Urothelium cell line (cell line): Measurements from ENCODE around the gene DZANK1.
A peak's percentile ranks its signal among the peaks of the same experiment; 100 is the strongest.
"Not testable (repeated sequence)": the region's sequence is repeated elsewhere in the genome, so short reads cannot be mapped to it uniquely, and the experiment has no call there.

Experiments
- DNase-seq: peaks from one replicate; pipeline ENCODE4 v3.0.0; 2011; ENCODE audit warnings: low spot score, mixed read lengths
- FAIRE-seq: peaks from 2 replicates; lab custom pipeline; 2011; peaks lifted over from hg19 to GRCh38; lab: Jason Lieb, UNC

Gene DZANK1

GRCh38 chr20:18440403-18440802 is 26.4 kb downstream of the DZANK1 start:
- FAIRE-seq (no peak), DNase-seq (no peak)

DNA sequence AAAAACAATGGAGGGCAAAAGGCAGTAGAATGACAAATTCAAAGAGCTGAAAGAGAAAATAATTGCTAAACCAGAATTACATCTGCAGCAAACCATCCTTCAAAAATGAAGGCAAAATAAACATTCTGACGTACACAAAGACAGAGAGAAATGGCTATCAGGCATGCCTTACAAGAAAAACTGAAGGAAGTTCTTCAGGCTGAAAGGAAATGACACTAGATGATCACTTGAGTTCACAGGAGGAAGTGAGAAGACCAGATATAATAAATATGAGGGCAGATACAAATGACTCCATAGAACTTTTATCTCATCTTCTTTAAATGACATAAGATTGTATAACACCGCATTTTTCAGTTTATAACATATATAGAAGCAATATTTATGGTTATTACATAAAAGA is 30.0 kb downstream of the DZANK1 start:
- no peak for FAIRE-seq
- no peak for DNase-seq

GRCh38 chr20:18431206-18431605 is 35.6 kb downstream of the DZANK1 start:
- DNase-seq = no peak

GRCh38 chr20:18430172-18430826 is 36.5 kb downstream of the DZANK1 start:
- DNase-seq = no peak
- no peak for FAIRE-seq

More at GRCh38 chr20:18431206-18431605, 35.6 kb downstream of the DZANK1 start:
- no peak for FAIRE-seq

- DNase-seq (no peak), FAIRE-seq (no peak)
Measured at GRCh38 chr20:18428490-18429173, 38.2 kb downstream of the DZANK1 start.

DNA sequence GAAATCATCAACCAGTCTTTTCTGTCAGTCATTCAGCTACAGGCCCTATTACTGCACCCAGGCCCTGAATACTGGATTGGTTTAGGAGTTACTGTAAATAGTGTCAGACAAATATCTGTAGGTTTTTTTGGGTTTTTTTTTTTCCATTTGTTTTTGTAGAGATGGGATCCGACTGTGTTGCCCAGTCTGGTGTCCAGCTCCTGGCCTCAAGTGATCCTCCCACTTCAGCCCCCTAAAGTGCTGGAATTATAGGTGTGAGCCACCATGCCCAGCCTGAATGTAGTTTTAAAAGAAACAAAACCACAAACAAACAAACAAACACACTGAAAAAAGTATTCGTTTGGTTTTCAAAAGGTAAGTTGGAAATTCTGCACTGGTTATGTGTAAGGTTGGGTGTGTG is 39.6 kb downstream of the DZANK1 start:
- DNase-seq = no peak
- FAIRE-seq = no peak

DNA sequence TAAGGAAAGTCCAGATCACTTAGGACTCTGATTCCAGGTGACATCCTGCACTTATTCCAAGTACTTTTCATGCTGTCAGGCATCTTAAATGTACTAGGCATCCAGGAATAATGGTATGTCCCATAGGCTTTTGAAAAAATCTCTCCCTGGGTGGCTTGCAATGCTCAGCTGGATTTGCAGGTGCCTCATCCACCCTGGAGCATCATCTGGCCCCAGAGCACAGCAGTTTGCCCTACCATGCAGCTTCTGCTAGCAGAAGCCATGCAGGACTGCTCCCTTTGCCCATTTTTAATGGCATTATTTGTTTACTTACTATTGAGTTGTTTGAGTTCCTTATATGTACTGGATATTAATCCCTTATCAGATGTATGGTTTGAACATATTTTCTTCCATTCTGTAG is 45.2 kb downstream of the DZANK1 start:
- DNase-seq (no peak), FAIRE-seq (no peak)

DNA sequence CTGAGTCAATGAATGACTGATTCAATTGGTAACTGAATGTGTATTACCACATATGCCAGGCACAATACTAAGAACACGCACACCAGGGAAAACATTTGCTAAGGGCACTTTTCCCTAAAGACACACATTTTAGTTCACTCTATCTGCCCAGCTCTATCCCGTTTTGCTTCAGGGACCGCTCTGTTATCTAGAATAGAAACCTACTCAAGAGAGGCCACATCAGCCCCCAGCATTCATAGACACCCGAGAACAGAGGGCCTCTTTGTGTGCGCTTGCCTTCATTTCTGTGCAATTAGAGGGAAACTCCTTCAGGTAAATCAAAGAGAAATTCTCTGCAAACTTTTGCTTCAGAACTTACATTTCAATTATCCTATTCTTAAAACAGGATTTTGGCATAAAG is 50.3 kb downstream of the DZANK1 start:
- no peak for FAIRE-seq
- no peak for DNase-seq

- DNase-seq (no peak), FAIRE-seq (no peak)
Measured at GRCh38 chr20:18414140-18414539, 52.7 kb downstream of the DZANK1 start.

DNA sequence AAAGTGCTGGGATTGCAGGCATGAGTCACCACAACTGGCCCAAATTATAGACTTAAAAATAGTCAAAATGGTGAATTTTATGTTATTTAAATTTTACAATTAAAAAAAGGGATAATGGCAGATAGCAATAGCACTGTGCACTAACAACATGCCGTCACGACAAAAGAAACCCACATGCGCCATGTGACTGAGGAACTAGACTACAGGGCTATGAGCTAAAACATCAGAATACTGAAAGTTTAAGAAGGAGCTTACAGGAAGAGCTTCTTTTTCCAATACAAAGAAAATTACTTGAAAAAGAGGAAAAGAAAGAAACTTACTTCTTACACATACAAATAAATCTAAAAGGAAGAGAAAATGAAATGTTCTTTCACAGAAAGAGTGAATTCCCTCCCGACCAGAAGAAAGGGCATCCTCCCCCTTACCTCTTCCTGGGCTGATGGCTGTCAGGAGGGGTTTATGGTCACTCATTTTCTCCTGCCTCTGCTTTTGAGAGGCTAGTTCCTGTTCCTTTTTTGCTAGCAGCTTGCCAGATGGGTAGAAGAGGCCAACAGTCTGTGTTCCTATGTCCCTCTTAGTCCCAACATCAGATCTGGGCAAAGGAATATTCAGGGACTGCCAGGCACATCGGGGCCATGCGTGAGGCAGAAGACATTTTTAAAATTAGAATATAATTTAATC is 54.5 kb downstream of the DZANK1 start:
- FAIRE-seq (no peak), DNase-seq (no peak)

- FAIRE-seq (no peak), DNase-seq (no peak)
Measured at GRCh38 chr20:18405826-18406225, 61.0 kb downstream of the DZANK1 start.

DNA sequence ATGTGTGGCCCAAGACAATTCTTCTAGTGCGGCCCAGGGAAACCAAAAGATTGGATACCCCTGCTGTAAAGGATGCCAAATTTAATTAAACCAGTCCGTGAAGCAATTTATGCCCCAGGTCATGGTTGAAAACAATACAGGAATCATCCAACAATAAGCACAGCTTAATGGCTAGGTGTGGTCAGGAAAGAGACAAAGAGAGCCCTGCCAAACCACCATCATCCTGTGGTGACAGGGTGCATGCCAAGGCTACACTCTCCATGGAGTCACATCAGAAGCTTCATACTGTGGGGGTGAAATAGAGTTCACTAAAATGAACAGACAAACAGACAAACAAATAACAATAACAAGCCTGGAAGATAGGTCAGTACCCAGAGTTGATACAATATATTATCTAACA is 62.7 kb downstream of the DZANK1 start:
- DNase-seq (no peak), FAIRE-seq (no peak)

DNA sequence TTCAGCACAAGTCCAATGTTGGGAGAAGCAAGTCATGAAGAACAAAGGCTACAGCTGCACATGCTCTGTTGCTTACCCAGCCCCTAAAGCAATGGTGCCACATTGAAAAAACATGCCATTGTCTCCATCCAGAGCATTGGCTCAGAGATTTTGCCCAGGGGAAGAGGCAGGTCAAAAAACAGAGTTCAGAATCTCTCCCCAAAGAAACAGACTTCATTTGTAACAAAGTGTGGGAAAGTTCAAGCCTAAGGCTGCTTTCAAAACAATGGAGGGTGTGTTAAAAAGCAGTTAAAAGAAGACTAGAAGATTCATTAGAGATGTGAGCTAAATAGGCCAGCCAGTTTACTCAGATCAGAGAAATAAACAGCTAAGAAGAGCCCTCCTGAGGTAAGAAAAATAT is 63.6 kb downstream of the DZANK1 start:
- DNase-seq (no peak), FAIRE-seq (no peak)

GRCh38 chr20:18401305-18401704 is 65.5 kb downstream of the DZANK1 start:
- FAIRE-seq = no peak
- no peak for DNase-seq

- DNase-seq (no peak), FAIRE-seq (no peak)
Measured at GRCh38 chr20:18400460-18400859, 66.4 kb downstream of the DZANK1 start.

- DNase-seq, FAIRE-seq: not testable (repeated sequence)
Measured at GRCh38 chr20:18398713-18399112, 68.1 kb downstream of the DZANK1 start.

- DNase-seq (no peak), FAIRE-seq (no peak)
Measured at GRCh38 chr20:18397030-18397429, 69.8 kb downstream of the DZANK1 start.

DNA sequence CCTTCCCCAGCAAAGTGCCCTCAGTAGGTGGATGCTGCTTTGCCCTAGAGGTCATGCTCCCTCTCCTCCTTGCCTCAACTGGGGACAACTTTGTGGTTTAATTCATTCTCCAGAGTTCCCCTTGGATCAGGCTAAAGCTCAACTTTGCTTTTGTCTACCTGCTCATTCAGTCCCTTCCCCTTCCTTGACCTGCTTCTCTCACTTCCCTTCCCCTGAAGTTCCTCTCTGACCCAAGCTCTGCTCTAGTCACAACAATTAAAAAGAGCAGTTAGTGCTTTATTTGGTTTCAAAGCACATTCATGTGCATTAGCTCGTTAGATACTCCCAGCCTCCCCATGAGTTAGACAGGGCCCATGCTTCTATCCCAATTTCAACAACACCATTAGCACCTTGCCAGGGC is 71.3 kb downstream of the DZANK1 start:
- no peak for FAIRE-seq
- DNase-seq = no peak

- FAIRE-seq = no peak
- DNase-seq = no peak
Measured at GRCh38 chr20:18394363-18394762, 72.5 kb downstream of the DZANK1 start.

DNA sequence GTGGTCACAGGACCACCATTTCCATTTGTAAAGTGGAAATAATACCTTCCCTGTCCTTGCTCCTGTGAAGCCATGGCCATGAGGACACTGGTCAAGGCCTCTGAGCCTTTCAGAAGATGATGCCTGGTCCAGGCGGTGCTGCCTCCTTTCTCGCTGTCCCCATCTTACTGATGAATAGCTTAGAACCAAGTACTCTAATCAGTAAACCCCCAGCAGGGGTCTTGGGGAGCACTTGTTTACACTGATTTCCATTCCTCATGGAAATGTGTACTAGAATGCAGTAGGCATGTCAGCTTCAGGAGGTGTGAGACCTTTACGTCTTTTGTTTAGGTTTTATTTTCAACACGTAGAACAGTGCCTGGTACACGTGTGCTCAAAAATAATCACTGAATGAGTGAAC is 75.1 kb downstream of the DZANK1 start:
- FAIRE-seq = no peak

DNA sequence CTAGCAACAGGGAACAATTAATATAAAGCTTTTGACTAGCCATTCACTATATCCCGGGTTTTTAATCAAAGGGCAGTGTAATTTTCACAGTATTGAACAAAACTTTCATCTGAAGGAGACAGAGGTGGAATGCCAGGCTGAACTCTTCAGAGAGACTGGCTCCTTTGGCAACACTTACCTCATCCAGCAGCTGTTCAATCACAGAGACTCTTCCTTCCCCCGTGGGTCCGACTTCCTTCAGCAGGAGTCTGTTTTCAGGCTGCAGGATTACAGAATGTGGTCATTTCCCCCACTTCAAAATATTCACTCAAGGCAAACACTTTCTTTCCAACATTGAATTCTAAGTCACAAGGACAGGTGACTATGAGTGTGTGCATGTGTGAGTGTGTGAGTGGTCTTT is 76.6 kb downstream of the DZANK1 start:
- DNase-seq (no peak), FAIRE-seq (no peak)

More for the DNA sequence above, 75.1 kb downstream of the DZANK1 start:
- DNase-seq = no peak

GRCh38 chr20:18388860-18389259 is 78.0 kb downstream of the DZANK1 start:
- no peak for FAIRE-seq

More at GRCh38 chr20:18388860-18389259, 78.0 kb downstream of the DZANK1 start:
- peak; percentile 55 for DNase-seq
